H1 (cell line): ENCODE data around the gene KRTAP10-4. TPM values are rescaled to one million over a fixed set of nuclear protein-coding genes. Genes with fewer than 3 reads are reported as not detected.

Experiments used
- CTCF ChIA-PET: fragments of 300-600 bp; sonication (Branson Sonifier 250); formaldehyde crosslinking; loops from one replicate; lab custom pipeline; 2021; ENCODE audit not compliant: partially characterized antibody; lab: Charles Lee
- POLR2A ChIA-PET: fragments of 300-600 bp; sonication (Branson Sonifier 250); formaldehyde crosslinking; loops from one replicate; lab custom pipeline; 2021; ENCODE audit warnings: inconsistent platforms; ENCODE audit not compliant: partially characterized antibody; lab: Charles Lee
- DNase-seq, 2 experiments: peaks; one replicate each; pipeline versions ENCODE4 v3.0.0 to v3.0.0-alpha.2; 2010 to 2022; ENCODE audit warnings: low spot score in 2 of 2, low read depth in 1 of 2, mixed read lengths in 1 of 2
- FAIRE-seq: peaks from 2 replicates; lab custom pipeline; 2011; peaks lifted over from hg19 to GRCh38; lab: Jason Lieb, UNC
- H2AFZ ChIP-seq: 2 replicates; pipeline ENCODE4 v1.8.1; 2012; ENCODE audit warnings: low read length, inconsistent platforms
- H2AK5ac ChIP-seq: 2 replicates; pipeline ENCODE4 v1.6.1; 2013; ENCODE audit warnings: low read depth, low read length
- H2BK120ac ChIP-seq: replicated peaks from 2 replicates; pipeline ENCODE3; 2013; ENCODE audit warnings: low read depth, low read length, inconsistent platforms
- H2BK12ac ChIP-seq: 2 replicates; pipeline ENCODE4 v1.6.1; 2013; ENCODE audit warnings: low read depth, low read length
- H2BK15ac ChIP-seq: 2 replicates; pipeline ENCODE4 v1.6.1; 2013; ENCODE audit warnings: low read length
- H2BK20ac ChIP-seq: 2 replicates; pipeline ENCODE4 v1.6.1; 2013; ENCODE audit warnings: low read length
- H2BK5ac ChIP-seq: 2 replicates; pipeline ENCODE4 v1.6.1; 2013; ENCODE audit warnings: low read depth, low read length
- H3K14ac ChIP-seq: 2 replicates; pipeline ENCODE4 v1.6.1; 2013; ENCODE audit warnings: inconsistent platforms; ENCODE audit not compliant: insufficient read length
- H3K18ac ChIP-seq: 2 replicates; pipeline ENCODE4 v1.6.1; 2013; ENCODE audit warnings: low read length; ENCODE audit errors: extremely low read depth
- H3K23ac ChIP-seq: 2 replicates; pipeline ENCODE4 v1.6.1; 2013; ENCODE audit warnings: inconsistent platforms; ENCODE audit not compliant: insufficient read length
- H3K23me2 ChIP-seq: 2 replicates; pipeline ENCODE4 v1.6.1; 2013; ENCODE audit warnings: low read depth, low read length
- H3K27ac ChIP-seq: 2 replicates; pipeline ENCODE4 v1.6.1; 2011; ENCODE audit warnings: low read depth, low read length, inconsistent platforms
- H3K27me3 ChIP-seq, 4 experiments: replicated peaks in 1 of 4; 1 replicate in 1 of 4; 2 replicates in 3 of 4; pipeline versions ENCODE4 v1.6.1 to v1.8.1; 2011 to 2013; ENCODE audit warnings: low read length in 3 of 4, mild to moderate bottlenecking in 3 of 4, inconsistent platforms in 2 of 4, mixed read lengths in 2 of 4, moderate library complexity in 1 of 4; ENCODE audit not compliant: control insufficient read depth in 3 of 4, insufficient read depth in 3 of 4; ENCODE audit errors: extremely low read depth in 1 of 4
- H3K36me3 ChIP-seq, 4 experiments: 2 replicates each; pipeline versions ENCODE4 v1.6.1 to v1.8.1; 2011 to 2013; ENCODE audit warnings: mild to moderate bottlenecking in 4 of 4, low read length in 3 of 4, moderate library complexity in 2 of 4, control low read depth in 1 of 4, inconsistent platforms in 1 of 4; ENCODE audit not compliant: insufficient read depth in 4 of 4, control insufficient read depth in 2 of 4
- H3K4ac ChIP-seq: replicated peaks from 2 replicates; pipeline ENCODE3; 2013; ENCODE audit warnings: low read length, low read depth, mixed read lengths, inconsistent platforms; ENCODE audit not compliant: insufficient read length
- H3K4me1 ChIP-seq, 4 experiments: replicated peaks in 1 of 4; 1 replicate in 1 of 4; 2 replicates in 3 of 4; pipeline versions ENCODE4 v1.6.1 to v1.8.1; 2011 to 2013; ENCODE audit warnings: low read length in 3 of 4, inconsistent platforms in 2 of 4, mixed read lengths in 1 of 4; ENCODE audit not compliant: insufficient read depth in 4 of 4, control insufficient read depth in 3 of 4
- H3K4me2 ChIP-seq, 2 experiments: 2 replicates each; pipeline versions ENCODE4 v1.6.1 to v1.8.1; 2011 to 2013; ENCODE audit warnings: low read depth in 2 of 2, low read length in 2 of 2, control low read depth in 1 of 2, inconsistent platforms in 1 of 2, mild to moderate bottlenecking in 1 of 2; ENCODE audit not compliant: insufficient read depth in 1 of 2
- H3K4me3 ChIP-seq, 4 experiments: fragments of 200-600, 300-600 bp in 1 of 4; sonication (generic), shearing (Covaris generic), sonication (Bioruptor Twin) in 1 of 4; 2 replicates each; pipeline versions ENCODE4 v1.5.1 to v1.8.1; 2011 to 2016; ENCODE audit warnings: low read length in 4 of 4, low read depth in 3 of 4, control low read depth in 2 of 4, inconsistent platforms in 2 of 4, mild to moderate bottlenecking in 2 of 4, mixed read lengths in 1 of 4, moderate library complexity in 1 of 4; ENCODE audit not compliant: insufficient read depth in 2 of 4; ENCODE audit errors: extremely low read depth in 1 of 4
- H3K56ac ChIP-seq: replicated peaks from 2 replicates; pipeline ENCODE3; 2013; ENCODE audit warnings: low read depth, mild to moderate bottlenecking, mixed read lengths, low read length, inconsistent platforms; ENCODE audit not compliant: insufficient read length
- H3K79me1 ChIP-seq: 2 replicates; pipeline ENCODE4 v1.6.1; 2013; ENCODE audit warnings: low read depth, low read length, control low read depth
- H3K79me2 ChIP-seq, 2 experiments: 2 replicates each; pipeline versions ENCODE4 v1.6.1 to v1.8.1; 2012 to 2013; ENCODE audit warnings: low read length in 2 of 2, mild to moderate bottlenecking in 2 of 2, inconsistent platforms in 1 of 2; ENCODE audit not compliant: insufficient read depth in 2 of 2, control insufficient read depth in 1 of 2
- H3K9ac ChIP-seq, 4 experiments: replicated peaks in 1 of 4; 1 replicate in 1 of 4; 2 replicates in 3 of 4; pipeline versions ENCODE4 v1.6.1 to v1.8.1; 2011 to 2013; ENCODE audit warnings: low read depth in 3 of 4, low read length in 3 of 4, control low read depth in 2 of 4, mild to moderate bottlenecking in 2 of 4, moderate library complexity in 2 of 4, inconsistent platforms in 1 of 4; ENCODE audit errors: extremely low read depth in 1 of 4
- H3K9me3 ChIP-seq, 2 experiments: 2 replicates each; pipeline versions ENCODE4 v1.6.1 to v1.8.1; 2012 to 2013; ENCODE audit warnings: mild to moderate bottlenecking in 2 of 2, moderate library complexity in 2 of 2, control low read depth in 1 of 2, inconsistent platforms in 1 of 2, low read depth in 1 of 2, low read length in 1 of 2, mixed read lengths in 1 of 2; ENCODE audit not compliant: insufficient read depth in 2 of 2
- H4K20me1 ChIP-seq, 2 experiments: replicated peaks in 1 of 2; 2 replicates each; pipeline versions ENCODE3 to v1.8.1; 2011 to 2013; ENCODE audit warnings: inconsistent platforms in 2 of 2, low read length in 2 of 2, mild to moderate bottlenecking in 1 of 2; ENCODE audit not compliant: insufficient read depth in 2 of 2, control insufficient read depth in 1 of 2
- H4K5ac ChIP-seq: 2 replicates; pipeline ENCODE4 v1.6.1; 2013; ENCODE audit warnings: low read length, low read depth, mixed read lengths, inconsistent platforms; ENCODE audit not compliant: insufficient read length
- H4K8ac ChIP-seq: 2 replicates; pipeline ENCODE4 v1.8.0; 2013; ENCODE audit warnings: mild to moderate bottlenecking, moderate library complexity, low read length, inconsistent platforms; ENCODE audit not compliant: insufficient read depth; ENCODE audit errors: extremely low read depth
- H4K91ac ChIP-seq: replicated peaks from 2 replicates; pipeline ENCODE3; 2013; ENCODE audit warnings: low read length, mixed read lengths, inconsistent platforms; ENCODE audit not compliant: insufficient read length
- RAD21 ChIP-seq, 2 experiments: IDR thresholded peaks in 1 of 2; conservative IDR thresholded peaks in 1 of 2; 2 replicates each; pipeline ENCODE4 v1.6.1; 2011; ENCODE audit warnings: low read depth in 2 of 2, low read length in 2 of 2, improper control_type of control experiment in 1 of 2, inconsistent platforms in 1 of 2, mild to moderate bottlenecking in 1 of 2, moderate library complexity in 1 of 2
- polyA plus RNA-seq, 7 experiments: library from polyadenylated mRNA; depleted of rRNA in 3 of 7; stranded (reverse) in 5 of 7; unstranded in 2 of 7; fragments of >200 nt in 5 of 7; fragments of 200-250 nt in 2 of 7; gene quantifications; 1 replicate in 5 of 7; 2 replicates in 1 of 7; 4 replicates in 1 of 7; pipeline versions ENCODE4 v1.2.1 to v1.2.3, GENCODE V29; 2011 to 2013; ENCODE audit warnings: missing spikeins in 2 of 7, mixed read lengths in 2 of 7
- total RNA-seq: library from RNA; stranded (reverse); fragmentation: NEBNext Ultra II Directional; extraction: Animal tissue kit (Norgen Biotek cat#: 25700); gene quantifications from 2 replicates; pipeline ENCODE4 v1.2.1, GENCODE V29; 2021

The KRTAP10-4 gene
- total and polyA plus RNA-seq, 2 of the 8 experiments (the other 6 are each of a cell fraction or from before 2014, with no cell fraction given) = not detected

GRCh38 chr21:44623575-44623974 lies 50.0 kb downstream of the KRTAP10-4 start:
- Histone ChIP-seq H3K18ac (no peak overlapping the region), H3K27ac (no peak overlapping the region), H3K79me1 (no peaks in the 10 kb centered on the region; the same call in 1 of the 2 replicates), H4K8ac (no peak overlapping the region), H2AK5ac (no peak overlapping the region), H3K4ac (no peak overlapping the region), H3K56ac (no peak overlapping the region), H2AFZ (no peak overlapping the region), H3K27me3 (no peaks in the 10 kb centered on the region), H3K9me3 (peaks cover 18 to 19% of the 10 kb centered on the region in 2 experiments), H2BK20ac (no peak overlapping the region), H3K79me2 (no peaks in the 10 kb centered on the region), H3K14ac (no peak overlapping the region), H4K20me1 (no peaks in the 10 kb centered on the region), H3K36me3 (no peaks in the 10 kb centered on the region), H3K23ac (no peak overlapping the region), H2BK12ac (no peak overlapping the region), H3K4me3 (no peak overlapping the region), H4K5ac (no peak overlapping the region), H2BK15ac (no peak overlapping the region), H2BK5ac (no peak overlapping the region), H3K4me1 (no peaks in the 10 kb centered on the region; a peak in 2 of 7 replicates), H2BK120ac (no peak overlapping the region), H3K9ac (no peak overlapping the region), H4K91ac (no peak overlapping the region), H3K4me2 (no peak overlapping the region), H3K23me2 (no peaks in the 10 kb centered on the region)
- CTCF ChIA-PET = no interaction called here
- FAIRE-seq = no peak
- no peak for DNase-seq
- POLR2A ChIA-PET = no interaction called here
- no peak for TF ChIP-seq RAD21 (IDR thresholded peaks at IDR 0.05 in 1 of 2, conservative IDR thresholded peaks at IDR 0.05 in 1 of 2; ENCODE audit: low read depth in 2 of 2, low read length in 2 of 2)
